Ishikawa (cell line): Measurements from ENCODE around the gene RBP3.

Experiments used
- CREB1 ChIP-seq: IDR thresholded peaks from 2 replicates; pipeline ENCODE4 v1.6.1; 2012; ENCODE audit warnings: low read depth
- EP300 ChIP-seq: IDR thresholded peaks from 2 replicates; pipeline ENCODE4 v1.6.1; 2012; ENCODE audit warnings: borderline replicate concordance
- REST ChIP-seq: IDR thresholded peaks from 2 replicates; pipeline ENCODE4 v1.6.1; 2012; ENCODE audit warnings: low read depth, mild to moderate bottlenecking
- TCF12 ChIP-seq: IDR thresholded peaks from 2 replicates; pipeline ENCODE4 v1.6.1; 2012; ENCODE audit warnings: low read depth
- USF1 ChIP-seq: IDR thresholded peaks from 2 replicates; pipeline ENCODE4 v1.6.1; 2012

DNA sequence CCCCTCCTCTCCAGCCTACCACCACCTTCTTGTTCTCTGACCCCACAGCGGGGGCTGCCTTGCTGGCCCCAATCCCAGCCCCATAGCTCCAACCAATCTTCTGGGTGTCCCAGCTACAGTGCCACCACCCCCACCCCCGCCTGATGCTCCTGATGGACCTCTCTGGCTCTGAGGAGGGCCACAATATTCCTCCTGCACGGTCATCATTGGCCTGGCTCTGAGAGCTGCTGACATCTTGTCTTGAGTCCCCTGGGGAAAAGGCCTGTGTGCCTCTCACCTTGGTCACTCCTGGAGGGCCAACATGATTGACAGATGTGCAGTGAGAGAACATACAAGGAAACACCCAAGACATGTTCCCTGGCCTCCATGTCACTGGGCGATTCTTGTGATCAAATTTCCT lies 18.3 kb upstream of the RBP3 start:
- TF ChIP-seq TCF12 (no peak), EP300 (no peak), USF1 (no peak), REST (no peak), CREB1 (no peak)
